Measurements from ENCODE around the gene SFRP5.

GRCh38 chr10:97798958-97799610 is 27.3 kb upstream of the SFRP5 start:
- TF ChIP-seq, protein P1, sequence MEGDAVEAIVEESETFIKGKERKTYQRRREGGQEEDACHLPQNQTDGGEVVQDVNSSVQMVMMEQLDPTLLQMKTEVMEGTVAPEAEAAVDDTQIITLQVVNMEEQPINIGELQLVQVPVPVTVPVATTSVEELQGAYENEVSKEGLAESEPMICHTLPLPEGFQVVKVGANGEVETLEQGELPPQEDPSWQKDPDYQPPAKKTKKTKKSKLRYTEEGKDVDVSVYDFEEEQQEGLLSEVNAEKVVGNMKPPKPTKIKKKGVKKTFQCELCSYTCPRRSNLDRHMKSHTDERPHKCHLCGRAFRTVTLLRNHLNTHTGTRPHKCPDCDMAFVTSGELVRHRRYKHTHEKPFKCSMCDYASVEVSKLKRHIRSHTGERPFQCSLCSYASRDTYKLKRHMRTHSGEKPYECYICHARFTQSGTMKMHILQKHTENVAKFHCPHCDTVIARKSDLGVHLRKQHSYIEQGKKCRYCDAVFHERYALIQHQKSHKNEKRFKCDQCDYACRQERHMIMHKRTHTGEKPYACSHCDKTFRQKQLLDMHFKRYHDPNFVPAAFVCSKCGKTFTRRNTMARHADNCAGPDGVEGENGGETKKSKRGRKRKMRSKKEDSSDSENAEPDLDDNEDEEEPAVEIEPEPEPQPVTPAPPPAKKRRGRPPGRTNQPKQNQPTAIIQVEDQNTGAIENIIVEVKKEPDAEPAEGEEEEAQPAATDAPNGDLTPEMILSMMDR (IDR thresholded peaks at IDR 0.05): no peak
- no peak for TF ChIP-seq POLR2A (IDR thresholded peaks at IDR 0.05)

All from gastroesophageal sphincter (tissue), 3 donors.